ENCODE results near the gene ATP8A2. TPM values are rescaled to one million over a fixed set of nuclear protein-coding genes. Genes with fewer than 3 reads are reported as not detected.

Gene ATP8A2
- total RNA-seq, 5 donors from 2014 or later (not counting 1 experiment from before 2014, with no cell fraction given), result 0.39 to 0.85 (median 0.73) TPM

DNA sequence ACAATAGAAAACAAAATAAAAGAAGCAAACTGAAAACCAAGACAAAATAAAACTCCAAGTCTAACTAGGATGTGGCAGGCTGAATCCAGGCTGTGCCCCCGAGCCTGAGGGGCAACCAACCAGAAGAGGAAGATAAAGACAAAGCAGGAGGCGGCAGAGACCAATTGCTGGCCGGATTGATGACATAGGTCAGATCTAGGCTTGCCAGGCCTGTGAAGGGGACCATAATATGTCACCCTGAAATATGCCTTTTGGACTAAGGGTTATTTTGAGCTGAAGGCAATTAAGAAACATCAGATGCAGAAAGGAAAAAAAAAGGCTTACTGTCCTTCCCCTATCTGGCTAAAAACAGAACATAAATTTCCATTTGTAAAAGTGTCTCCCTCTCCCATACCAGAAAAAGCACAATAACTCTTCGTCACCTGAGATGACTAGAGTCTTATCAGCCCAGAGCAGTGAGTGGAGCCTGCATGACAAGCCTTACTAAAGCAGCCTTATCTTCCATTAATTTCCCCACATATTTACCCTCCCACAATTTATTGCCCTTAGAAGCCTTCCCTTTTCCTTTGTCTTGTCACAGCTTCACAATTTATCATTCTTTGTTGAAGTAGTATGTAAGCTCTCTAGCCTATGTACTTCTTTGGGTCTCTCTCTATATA, 22.8 kb downstream of the ATP8A2 start:
- ChIA-PET CTCF (no interaction called here), POLR2A (no interaction called here)
- no peak for DNase-seq
- Mint-ChIP-seq H3K4me3 (no peak overlapping the region), H3K27ac (no peak overlapping the region), H3K4me1 (no peaks in the 10 kb centered on the region), H3K27me3 (peaks cover 15% of the 10 kb centered on the region in 2 donors), H3K9me3 (no peaks in the 10 kb centered on the region), H3K36me3 (no peaks in the 10 kb centered on the region)
- H3K36me3 ChIP-seq (ENCODE audit: control insufficient read depth in 2 of 2, extremely low read depth in 1 of 2, insufficient read depth in 1 of 2, low read length in 1 of 2), result no peaks in the 10 kb centered on the region
- peaks cover 3 to 13% of the 10 kb centered on the region in 2 experiments for H3K27me3 ChIP-seq (replicated peaks in 1 of 2; ENCODE audit: control insufficient read depth in 2 of 2, extremely low read depth in 1 of 2, insufficient read depth in 2 of 2, low read length in 1 of 2)
- no peak for ATAC-seq (replicated peaks in 1 of 4)
- WGBS (ENCODE audit: insufficient coverage), result 38% methylated on average over 4 of the region's 4 CpGs
- no peaks in the 10 kb centered on the region for H3K9me3 ChIP-seq
- H3K4me1 ChIP-seq (ENCODE audit: control insufficient read depth in 1 of 2, extremely low read depth in 1 of 2, insufficient read depth in 2 of 2, low read length in 2 of 2), result no peaks in the 10 kb centered on the region
- no peak overlapping the region for H3K4me3 ChIP-seq (ENCODE audit: control insufficient read depth in 1 of 2, extremely low read depth in 1 of 2, low read length in 1 of 2)
- no peak overlapping the region for H3K27ac ChIP-seq (ENCODE audit: low read length)

- 100% methylated on average over 1 of the region's 1 CpG for WGBS (ENCODE audit: insufficient coverage)
- Histone ChIP-seq H3K27ac (ENCODE audit: low read length) (no peak overlapping the region), H3K4me1 (ENCODE audit: control insufficient read depth in 1 of 2, extremely low read depth in 1 of 2, insufficient read depth in 2 of 2, low read length in 2 of 2) (no peaks in the 10 kb centered on the region), H3K27me3 (replicated peaks in 1 of 2; ENCODE audit: control insufficient read depth in 2 of 2, extremely low read depth in 1 of 2, insufficient read depth in 2 of 2, low read length in 1 of 2) (peaks cover 0 to 11% of the 10 kb centered on the region in 2 experiments), H3K9me3 (no peaks in the 10 kb centered on the region), H3K4me3 (ENCODE audit: control insufficient read depth in 1 of 2, extremely low read depth in 1 of 2, low read length in 1 of 2) (no peak overlapping the region), H3K36me3 (ENCODE audit: control insufficient read depth in 2 of 2, extremely low read depth in 1 of 2, insufficient read depth in 1 of 2, low read length in 1 of 2) (no peaks in the 10 kb centered on the region)
- no peak overlapping the region for H3K27ac Mint-ChIP-seq
- DNase-seq (no peak), ATAC-seq (replicated peaks in 1 of 4) (no peak)
- no peaks in the 10 kb centered on the region for H3K36me3 Mint-ChIP-seq
- no peak overlapping the region for H3K4me3 Mint-ChIP-seq
- H3K27me3 Mint-ChIP-seq, result peaks cover 18 to 21% of the 10 kb centered on the region in 2 donors
- H3K9me3 Mint-ChIP-seq, result no peaks in the 10 kb centered on the region
- no peaks in the 10 kb centered on the region for H3K4me1 Mint-ChIP-seq
- CTCF ChIA-PET, result no interaction called here
- POLR2A ChIA-PET, result no interaction called here
These were observed 26.0 kb downstream of the ATP8A2 start for GRCh38 chr13:25397763-25398162.

- no peak for ATAC-seq (replicated peaks in 1 of 4)
- Mint-ChIP-seq H3K4me3 (no peak overlapping the region), H3K27ac (no peak overlapping the region), H3K4me1 (no peaks in the 10 kb centered on the region), H3K27me3 (peaks cover 28 to 38% of the 10 kb centered on the region in 2 donors), H3K36me3 (no peaks in the 10 kb centered on the region), H3K9me3 (no peaks in the 10 kb centered on the region)
- no CpG with 5 or more reads among the region's 6 CpGs for WGBS (ENCODE audit: insufficient coverage)
- no peak overlapping the region for H3K27ac ChIP-seq (ENCODE audit: low read length)
- no peaks in the 10 kb centered on the region for H3K9me3 ChIP-seq
- no peak for DNase-seq
- POLR2A ChIA-PET, result no interaction called here
- no peak overlapping the region for H3K4me3 ChIP-seq (ENCODE audit: control insufficient read depth in 1 of 2, extremely low read depth in 1 of 2, low read length in 1 of 2)
- peaks cover 0 to 18% of the 10 kb centered on the region in 2 experiments for H3K27me3 ChIP-seq (replicated peaks in 1 of 2; ENCODE audit: control insufficient read depth in 2 of 2, extremely low read depth in 1 of 2, insufficient read depth in 2 of 2, low read length in 1 of 2)
- CTCF ChIA-PET, result no interaction called here
- no peaks in the 10 kb centered on the region for H3K36me3 ChIP-seq (ENCODE audit: control insufficient read depth in 2 of 2, extremely low read depth in 1 of 2, insufficient read depth in 1 of 2, low read length in 1 of 2)
- no peaks in the 10 kb centered on the region for H3K4me1 ChIP-seq (ENCODE audit: control insufficient read depth in 1 of 2, extremely low read depth in 1 of 2, insufficient read depth in 2 of 2, low read length in 2 of 2)
These were observed 29.2 kb downstream of the ATP8A2 start for GRCh38 chr13:25400925-25401324.

DNA sequence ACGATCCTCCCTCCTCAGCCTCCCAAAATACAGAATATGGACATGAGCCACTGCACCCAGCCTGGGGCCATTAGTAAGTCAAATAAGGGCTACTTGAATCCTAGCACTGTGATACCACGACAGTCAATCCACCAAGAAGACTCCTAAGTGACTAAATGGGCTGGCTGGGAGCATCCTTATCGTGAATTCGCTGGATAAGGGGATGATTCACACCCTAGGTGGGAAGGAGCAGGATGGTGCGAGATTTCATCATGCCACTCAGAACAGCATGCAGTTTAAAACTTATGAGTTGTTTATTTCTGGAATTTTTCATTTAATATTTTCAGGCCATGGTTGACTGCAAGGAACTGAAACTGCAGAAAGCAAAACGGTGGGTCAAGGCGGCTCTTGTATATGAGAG, 30.2 kb downstream of the ATP8A2 start:
- Histone ChIP-seq H3K27ac (ENCODE audit: low read length) (no peak overlapping the region), H3K4me1 (ENCODE audit: control insufficient read depth in 1 of 2, extremely low read depth in 1 of 2, insufficient read depth in 2 of 2, low read length in 2 of 2) (no peaks in the 10 kb centered on the region), H3K36me3 (ENCODE audit: control insufficient read depth in 2 of 2, extremely low read depth in 1 of 2, insufficient read depth in 1 of 2, low read length in 1 of 2) (no peaks in the 10 kb centered on the region), H3K9me3 (no peaks in the 10 kb centered on the region), H3K4me3 (ENCODE audit: control insufficient read depth in 1 of 2, extremely low read depth in 1 of 2, low read length in 1 of 2) (no peak overlapping the region), H3K27me3 (replicated peaks in 1 of 2; ENCODE audit: control insufficient read depth in 2 of 2, extremely low read depth in 1 of 2, insufficient read depth in 2 of 2, low read length in 1 of 2) (peaks cover 0 to 14% of the 10 kb centered on the region in 2 experiments)
- Mint-ChIP-seq H3K9me3 (no peaks in the 10 kb centered on the region), H3K27me3 (peaks cover 25 to 34% of the 10 kb centered on the region in 2 donors), H3K36me3 (no peaks in the 10 kb centered on the region), H3K4me1 (no peaks in the 10 kb centered on the region), H3K4me3 (no peak overlapping the region), H3K27ac (no peak overlapping the region)
- DNase-seq (no peak), ATAC-seq (replicated peaks in 1 of 4) (no peak)
- ChIA-PET CTCF (no interaction called here), POLR2A (no interaction called here)
- 90% methylated on average over 6 of the region's 7 CpGs for WGBS (ENCODE audit: insufficient coverage)

GRCh38 chr13:25406377-25406776, 34.6 kb downstream of the ATP8A2 start:
- no peak overlapping the region for H3K27ac ChIP-seq (ENCODE audit: low read length)
- CTCF ChIA-PET, result no interaction called here
- Mint-ChIP-seq H3K27ac (no peak overlapping the region), H3K4me1 (no peaks in the 10 kb centered on the region), H3K9me3 (no peaks in the 10 kb centered on the region), H3K27me3 (peaks cover 17 to 32% of the 10 kb centered on the region in 2 donors), H3K36me3 (no peaks in the 10 kb centered on the region), H3K4me3 (no peak overlapping the region)
- H3K27me3 ChIP-seq (replicated peaks in 1 of 2; ENCODE audit: control insufficient read depth in 2 of 2, extremely low read depth in 1 of 2, insufficient read depth in 2 of 2, low read length in 1 of 2), result peaks cover 0 to 9% of the 10 kb centered on the region in 2 experiments
- H3K4me1 ChIP-seq (ENCODE audit: control insufficient read depth in 1 of 2, extremely low read depth in 1 of 2, insufficient read depth in 2 of 2, low read length in 2 of 2), result no peaks in the 10 kb centered on the region
- H3K36me3 ChIP-seq (ENCODE audit: control insufficient read depth in 2 of 2, extremely low read depth in 1 of 2, insufficient read depth in 1 of 2, low read length in 1 of 2), result no peaks in the 10 kb centered on the region
- ATAC-seq (replicated peaks in 1 of 4), result no peak
- no peak for DNase-seq
- no peak overlapping the region for H3K4me3 ChIP-seq (ENCODE audit: control insufficient read depth in 1 of 2, extremely low read depth in 1 of 2, low read length in 1 of 2)
- WGBS (ENCODE audit: insufficient coverage), result no CpG with 5 or more reads among the region's 1 CpG
- no peaks in the 10 kb centered on the region for H3K9me3 ChIP-seq
- POLR2A ChIA-PET, result no interaction called here

GRCh38 chr13:25409938-25410337, 38.2 kb downstream of the ATP8A2 start:
- Histone ChIP-seq H3K4me1 (ENCODE audit: control insufficient read depth in 1 of 2, extremely low read depth in 1 of 2, insufficient read depth in 2 of 2, low read length in 2 of 2) (no peaks in the 10 kb centered on the region), H3K9me3 (no peaks in the 10 kb centered on the region), H3K4me3 (ENCODE audit: control insufficient read depth in 1 of 2, extremely low read depth in 1 of 2, low read length in 1 of 2) (no peak overlapping the region), H3K27me3 (replicated peaks in 1 of 2; ENCODE audit: control insufficient read depth in 2 of 2, extremely low read depth in 1 of 2, insufficient read depth in 2 of 2, low read length in 1 of 2) (no peaks in the 10 kb centered on the region), H3K27ac (ENCODE audit: low read length) (no peak overlapping the region), H3K36me3 (ENCODE audit: control insufficient read depth in 2 of 2, extremely low read depth in 1 of 2, insufficient read depth in 1 of 2, low read length in 1 of 2) (no peaks in the 10 kb centered on the region)
- no CpG with 5 or more reads among the region's 5 CpGs for WGBS (ENCODE audit: insufficient coverage)
- Mint-ChIP-seq H3K4me3 (no peak overlapping the region), H3K27me3 (peaks cover 5 to 14% of the 10 kb centered on the region in 2 donors), H3K36me3 (no peaks in the 10 kb centered on the region), H3K9me3 (no peaks in the 10 kb centered on the region), H3K27ac (no peak overlapping the region), H3K4me1 (no peaks in the 10 kb centered on the region)
- DNase-seq (no peak), ATAC-seq (replicated peaks in 1 of 4) (no peak)
- ChIA-PET CTCF (no interaction called here), POLR2A (no interaction called here)

DNA sequence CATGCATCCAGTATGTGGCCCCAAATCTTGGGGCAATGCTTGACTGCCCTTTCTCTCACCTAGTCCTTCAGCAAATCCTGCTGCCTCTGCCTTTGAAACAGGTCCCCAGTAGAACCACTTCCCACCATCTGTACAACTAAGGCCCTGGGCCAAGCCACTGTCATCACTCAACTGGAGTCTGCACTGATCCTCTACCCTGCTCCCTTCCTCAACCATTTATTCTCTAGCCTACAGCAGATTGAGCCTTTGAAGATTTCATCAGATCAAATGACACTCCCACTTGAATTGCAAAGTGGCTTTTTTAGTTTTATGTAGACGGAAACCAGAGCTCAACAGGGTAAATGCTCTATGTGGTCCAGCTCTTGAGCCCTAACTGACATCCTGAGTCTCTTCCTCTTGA, 43.5 kb downstream of the ATP8A2 start:
- 50% methylated on average over 1 of the region's 1 CpG for WGBS (ENCODE audit: insufficient coverage)
- H3K27ac Mint-ChIP-seq, result no peak overlapping the region
- POLR2A ChIA-PET, result no interaction called here

More for the DNA sequence above, 43.5 kb downstream of the ATP8A2 start:
- H3K4me3 Mint-ChIP-seq, result no peak overlapping the region
- ATAC-seq (replicated peaks in 1 of 4), result no peak
- Histone ChIP-seq H3K27ac (ENCODE audit: low read length) (no peak overlapping the region), H3K9me3 (no peaks in the 10 kb centered on the region), H3K27me3 (replicated peaks in 1 of 2; ENCODE audit: control insufficient read depth in 2 of 2, extremely low read depth in 1 of 2, insufficient read depth in 2 of 2, low read length in 1 of 2) (peaks cover 0 to 7% of the 10 kb centered on the region in 2 experiments), H3K36me3 (ENCODE audit: control insufficient read depth in 2 of 2, extremely low read depth in 1 of 2, insufficient read depth in 1 of 2, low read length in 1 of 2) (no peaks in the 10 kb centered on the region), H3K4me1 (ENCODE audit: control insufficient read depth in 1 of 2, extremely low read depth in 1 of 2, insufficient read depth in 2 of 2, low read length in 2 of 2) (no peaks in the 10 kb centered on the region), H3K4me3 (ENCODE audit: control insufficient read depth in 1 of 2, extremely low read depth in 1 of 2, low read length in 1 of 2) (no peak overlapping the region)
- no peaks in the 10 kb centered on the region for H3K36me3 Mint-ChIP-seq
- no peak for DNase-seq
- peaks cover 30 to 39% of the 10 kb centered on the region in 2 donors for H3K27me3 Mint-ChIP-seq
- H3K4me1 Mint-ChIP-seq, result no peaks in the 10 kb centered on the region
- CTCF ChIA-PET, result no interaction called here
- no peaks in the 10 kb centered on the region for H3K9me3 Mint-ChIP-seq
